A172 (cell line): Measurements from ENCODE around the gene TUBB4A. TPM values are rescaled to one million over a fixed set of nuclear protein-coding genes. Genes with fewer than 3 reads are reported as not detected.
"Not testable (repeated sequence)": the region's sequence is repeated elsewhere in the genome, so short reads cannot be mapped to it uniquely, and the experiment has no call there.

Experiments used
- DNase-seq: peaks from one replicate; pipeline ENCODE4 v3.0.0-alpha.2; 2015; ENCODE audit warnings: low spot score
- total RNA-seq: library from RNA; depleted of rRNA; stranded (reverse); fragments of >200 nt; shearing (Covaris generic); gene quantifications from 2 replicates; pipeline ENCODE4 v1.2.3, GENCODE V29; 2014

Gene TUBB4A
- total RNA-seq, 1 experiment from 2014 or later, result 9.1 TPM

DNA sequence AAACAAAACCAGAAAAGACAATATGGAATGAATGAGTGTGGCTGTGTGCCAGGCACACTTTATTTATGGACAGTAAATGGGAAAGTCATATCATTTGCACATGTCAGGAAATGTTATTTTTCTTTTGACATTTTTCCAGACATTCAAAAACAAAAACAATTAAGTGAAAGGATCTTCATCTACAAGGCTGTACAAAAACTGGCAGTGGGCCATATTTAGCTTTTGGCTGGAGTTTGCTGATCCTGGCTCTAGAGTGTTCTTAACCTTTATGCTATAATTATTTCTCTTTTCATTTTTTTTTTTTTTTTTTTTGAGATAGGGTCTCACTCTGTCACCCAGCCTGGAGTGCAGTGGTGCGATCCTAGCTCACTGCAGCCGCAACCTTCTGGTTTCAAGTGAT is 22.2 kb upstream of the TUBB4A start:
- DNase-seq, result no peak

- DNase-seq, result no peak
Measured at GRCh38 chr19:6522712-6523111, 20.6 kb upstream of the TUBB4A start.

GRCh38 chr19:6521718-6522646 is 19.9 kb upstream of the TUBB4A start:
- DNase-seq, result peak; percentile 67

DNA sequence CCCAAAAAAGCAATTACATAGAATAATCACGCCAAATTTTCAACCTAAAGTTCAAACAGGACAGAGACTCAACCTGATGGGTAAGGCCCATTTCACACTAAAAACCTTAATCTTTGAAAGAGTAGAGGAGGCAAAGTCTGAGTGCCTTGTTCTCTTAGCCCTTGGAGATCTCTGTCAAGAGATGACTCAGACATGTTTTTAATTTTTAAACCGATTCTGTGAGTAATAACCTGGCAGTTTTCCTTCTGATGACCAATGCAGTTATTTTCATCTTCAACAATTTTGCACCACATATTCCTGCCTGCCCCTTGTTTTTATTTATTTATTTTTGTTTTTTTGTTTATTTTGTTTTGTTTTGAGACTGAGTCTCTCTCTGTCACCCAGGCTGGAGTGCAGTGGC is 17.2 kb upstream of the TUBB4A start:
- peak; percentile 88 for DNase-seq

DNA sequence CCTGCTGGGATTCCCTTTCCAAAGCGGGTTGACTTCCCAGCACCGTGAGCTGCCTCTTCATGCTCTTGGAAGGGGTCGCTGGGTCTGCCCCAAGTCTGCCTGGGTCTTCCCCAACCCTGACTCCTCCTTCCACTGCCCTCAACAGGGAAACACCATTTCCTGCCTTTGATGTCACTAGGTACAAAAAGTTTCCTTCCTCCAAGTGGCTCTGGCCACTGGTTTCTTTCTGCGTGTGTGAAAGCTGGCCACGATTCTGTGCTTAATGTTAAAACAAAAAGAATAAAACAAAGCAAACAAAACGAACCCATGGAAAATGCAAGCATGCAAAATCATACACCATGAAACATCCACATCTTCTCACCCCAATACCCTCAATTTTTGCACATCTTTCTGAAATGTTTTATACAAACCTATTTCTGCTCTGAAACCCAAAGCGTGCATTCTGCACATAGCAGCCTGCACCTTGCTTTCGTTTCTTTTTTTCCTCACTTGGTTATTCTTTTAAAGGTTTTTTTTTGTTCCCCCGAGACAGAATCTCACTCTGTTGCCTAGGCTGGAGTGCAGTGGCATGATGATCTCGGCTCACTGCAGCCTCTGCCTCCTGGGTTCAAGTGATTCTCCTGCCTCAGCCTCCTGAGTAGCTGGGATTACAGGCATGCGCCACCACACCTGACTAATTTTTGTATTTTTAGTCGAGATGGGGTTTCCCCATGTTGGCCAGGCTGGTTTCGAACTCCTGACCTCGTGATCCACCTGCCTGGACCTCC is 16.2 kb upstream of the TUBB4A start:
- DNase-seq, result no peak

- peak; percentile 84 for DNase-seq
Measured at GRCh38 chr19:6516659-6517291, 14.7 kb upstream of the TUBB4A start.

GRCh38 chr19:6516018-6516658 is 14.0 kb upstream of the TUBB4A start:
- DNase-seq, result peak; percentile 98

DNA sequence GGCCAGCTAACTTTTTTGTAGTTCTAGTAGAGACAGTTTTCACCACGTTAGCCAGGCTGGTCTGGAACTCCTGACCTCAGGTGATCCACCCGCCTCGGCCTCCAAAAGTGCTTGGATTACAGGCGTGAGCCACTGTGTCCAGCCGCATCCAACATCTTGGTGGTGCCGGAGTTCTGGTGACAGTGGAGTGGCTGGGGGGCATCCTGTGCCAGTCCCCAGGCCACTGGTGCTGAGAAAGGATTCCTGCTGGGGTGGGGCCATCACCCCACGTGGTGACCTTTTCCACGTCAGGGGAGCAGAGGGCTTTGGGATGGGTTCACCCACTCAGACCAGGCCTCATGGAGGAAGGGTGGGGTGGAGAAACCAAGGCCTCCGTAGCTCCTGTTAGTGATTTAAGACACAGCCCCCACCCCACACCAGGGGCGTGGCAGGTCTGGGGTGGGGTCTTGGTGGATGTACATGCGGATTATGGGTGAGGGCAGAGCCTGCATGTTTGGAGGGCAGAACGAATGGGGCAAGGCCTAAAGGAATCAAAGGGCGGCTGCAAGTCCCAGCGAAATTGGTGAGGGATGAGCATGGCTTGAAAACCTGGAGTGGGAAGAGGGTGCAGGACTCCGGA is 12.9 kb upstream of the TUBB4A start:
- no peak for DNase-seq

DNA sequence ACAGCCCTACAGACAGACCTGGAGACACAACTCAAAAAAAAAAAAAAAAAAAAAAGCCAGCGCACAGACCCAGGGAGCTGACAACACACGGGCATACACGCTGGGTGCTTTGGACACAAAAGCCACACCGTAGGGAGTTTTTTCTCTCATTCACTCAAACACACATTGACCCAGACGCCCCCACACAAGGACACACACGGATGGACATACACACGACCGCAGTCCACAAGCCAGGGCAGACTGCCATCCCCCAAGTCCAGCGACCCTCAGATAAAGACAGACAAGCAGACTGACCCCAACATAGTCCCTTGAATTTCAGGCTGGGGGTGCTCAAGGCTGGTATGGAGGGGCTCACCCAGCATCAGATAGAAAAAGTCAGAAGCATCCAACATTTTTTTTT is 12.0 kb upstream of the TUBB4A start:
- DNase-seq, result no peak

DNA sequence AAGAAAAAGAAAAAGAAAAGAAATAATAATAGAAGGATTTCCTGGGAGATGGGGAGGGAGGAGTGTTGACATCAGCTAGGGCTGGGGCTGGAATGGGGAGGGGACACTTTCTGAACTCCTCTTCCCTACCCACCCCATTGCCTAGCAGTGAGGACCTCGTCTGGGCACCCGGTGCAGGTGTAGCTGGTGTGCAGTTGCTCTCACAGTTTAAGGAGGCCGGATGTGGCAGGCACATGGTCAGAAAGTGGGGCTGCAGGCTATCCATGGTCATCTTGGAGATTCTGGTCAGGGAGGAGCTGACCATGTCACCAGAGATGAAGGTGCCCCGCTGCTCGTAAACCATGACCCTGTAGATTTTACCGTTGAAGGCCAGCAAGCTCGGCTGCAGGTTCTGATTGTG is 8.5 kb upstream of the TUBB4A start:
- DNase-seq, result no peak

GRCh38 chr19:6509118-6509971 is 7.2 kb upstream of the TUBB4A start:
- DNase-seq, result no peak

- DNase-seq, result not testable (repeated sequence)
Measured at GRCh38 chr19:6508028-6508771, 6.1 kb upstream of the TUBB4A start.

DNA sequence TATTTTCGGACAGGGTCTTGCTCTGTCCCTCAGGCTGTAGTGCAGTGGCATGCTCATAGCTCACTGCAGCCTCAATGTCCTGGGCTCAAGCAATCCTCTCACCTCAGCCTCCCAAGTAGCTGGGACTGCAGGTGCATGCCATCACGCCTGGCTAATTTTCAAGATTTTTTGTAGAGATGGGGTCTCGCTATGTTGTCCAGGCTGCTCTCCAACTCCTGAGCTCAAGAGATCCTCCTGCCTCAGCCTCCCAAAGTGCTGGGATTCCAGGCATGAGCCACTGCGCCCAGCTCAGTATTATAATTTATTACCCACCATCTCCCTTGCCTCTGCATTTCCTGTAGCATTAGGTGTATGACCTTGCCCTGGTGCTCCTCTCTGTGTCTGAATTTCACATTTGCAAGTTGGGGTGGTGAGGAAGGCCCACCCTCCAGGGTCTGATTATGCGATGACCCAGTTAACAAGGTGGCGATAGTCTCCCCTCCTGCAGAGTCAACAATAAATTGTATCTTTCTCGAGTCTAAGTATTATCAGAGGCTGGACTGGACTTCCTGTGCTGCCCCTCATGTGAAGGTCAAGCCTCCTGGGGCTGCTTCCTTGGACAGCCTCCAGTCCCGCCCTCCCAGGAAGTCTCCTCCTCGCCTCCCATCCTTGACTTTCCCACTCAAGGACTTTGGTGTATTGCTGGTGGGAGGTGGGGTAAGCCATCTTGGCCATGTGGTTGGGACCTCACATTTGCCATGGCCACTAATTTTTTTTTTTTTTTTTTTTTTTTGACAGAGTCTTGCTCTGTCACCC is 1.5 kb upstream of the TUBB4A start:
- DNase-seq, result no peak

GRCh38 chr19:6500837-6501739 is 1.0 kb downstream of the TUBB4A start:
- DNase-seq, result no peak

GRCh38 chr19:6499052-6499790 is 2.9 kb downstream of the TUBB4A start:
- no peak for DNase-seq

- no peak for DNase-seq
Measured at GRCh38 chr19:6498294-6499036, 3.6 kb downstream of the TUBB4A start.
